Measurements from ENCODE around the gene FADS6. TPM values are rescaled to one million over a fixed set of nuclear protein-coding genes. Genes with fewer than 3 reads are reported as not detected.
A peak's percentile ranks its signal among the peaks of the same experiment; 100 is the strongest.

The FADS6 gene
- total and polyA plus RNA-seq, 2 of the 13 experiments (the other 11 are each of a cell fraction or from before 2014, with no cell fraction given): 0.11 TPM

DNA sequence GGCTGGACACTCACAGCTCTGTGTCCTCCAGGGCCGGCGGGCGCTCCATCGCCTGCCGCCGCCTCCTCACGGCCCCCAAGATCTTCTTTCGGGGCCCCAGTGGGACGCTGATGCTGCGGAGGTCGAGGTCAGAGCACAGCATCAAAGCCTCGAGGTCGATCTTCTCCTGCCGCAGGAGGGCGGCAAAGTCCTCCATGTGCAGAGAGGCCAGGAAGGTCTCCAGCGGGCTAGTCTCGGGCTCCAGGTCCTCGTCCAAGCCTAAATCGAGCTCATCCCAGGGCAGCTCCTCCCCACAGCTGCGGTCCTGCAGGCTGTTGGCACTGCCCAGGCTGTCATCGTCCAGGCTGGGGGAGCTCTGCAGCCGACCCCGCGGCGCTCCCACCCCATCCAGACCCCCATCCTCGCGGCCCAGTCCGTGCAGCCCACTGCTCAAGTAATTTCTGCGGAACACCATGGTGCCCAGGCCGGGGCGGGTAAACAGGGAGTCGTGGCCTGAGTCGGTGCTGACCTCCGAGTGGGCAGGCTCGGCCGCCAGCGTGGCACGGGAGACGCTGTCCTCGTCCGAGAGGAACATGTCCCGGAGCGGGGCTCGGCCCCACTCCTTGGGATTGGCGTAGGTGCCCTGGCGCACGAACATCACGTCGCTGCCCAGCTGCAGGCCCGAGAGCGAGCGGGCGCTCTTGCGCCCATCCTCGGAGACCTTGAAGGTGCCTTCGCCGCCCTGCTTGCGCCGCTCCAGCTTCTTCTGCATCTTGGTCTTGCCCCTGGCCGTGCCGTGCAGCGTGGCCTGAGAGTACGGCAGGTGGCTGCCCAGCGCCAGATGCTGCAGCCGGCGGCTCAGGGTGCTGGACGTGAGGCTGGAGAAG lies 26.2 kb upstream of the FADS6 start (continued):
- TF ChIP-seq ZBTB14 (CRISPR knock-in tag; IDR thresholded peaks at IDR 0.05) (no peak), KAT2B (IDR thresholded peaks at IDR 0.05; ENCODE audit: borderline replicate concordance, low read depth, low read length) (no peak), ZC3H13 (CRISPR knock-in tag; IDR thresholded peaks at IDR 0.05) (no peak), EED (CRISPR knock-in tag; IDR thresholded peaks at IDR 0.05) (no peak), THAP11 (CRISPR knock-in tag; IDR thresholded peaks at IDR 0.05) (no peak), NAIF1 (CRISPR knock-in tag; IDR thresholded peaks at IDR 0.05; ENCODE audit: borderline replicate concordance) (no peak), GMEB1 (CRISPR knock-in tag; IDR thresholded peaks at IDR 0.05; ENCODE audit: borderline replicate concordance) (no peak), TCF7L2 (IDR thresholded peaks at IDR 0.05; ENCODE audit: low read depth, low read length) (no peak), ZSCAN29 (CRISPR knock-in tag; conservative IDR thresholded peaks at IDR 0.05) (no peak), ATF7-NPFF (CRISPR knock-in tag; IDR thresholded peaks at IDR 0.05; ENCODE audit: low read depth) (no peak), NFATC3 (CRISPR knock-in tag; IDR thresholded peaks at IDR 0.05) (no peak), SRSF1 (optimal IDR thresholded peaks at IDR 0.05; ENCODE audit: low read depth, low read length) (no peak), ZNF362 (CRISPR knock-in tag; IDR thresholded peaks at IDR 0.05; ENCODE audit: borderline replicate concordance) (no peak), AHR (CRISPR knock-in tag; IDR thresholded peaks at IDR 0.05) (no peak), NFKB2 (CRISPR knock-in tag; IDR thresholded peaks at IDR 0.05; ENCODE audit: borderline replicate concordance) (0 out of 2 replicates have a peak, but pooled peaks have one; percentile 61), HDAC6 (IDR thresholded peaks at IDR 0.05; ENCODE audit: low read depth, low read length) (no peak), ZBTB8A (CRISPR knock-in tag; IDR thresholded peaks at IDR 0.05; ENCODE audit: borderline replicate concordance, low read depth) (no peak), ZNF512 (CRISPR knock-in tag; IDR thresholded peaks at IDR 0.05) (no peak), FOSL2 (CRISPR knock-in tag; IDR thresholded peaks at IDR 0.05) (no peak)
- TF ChIP-seq, protein P1, sequence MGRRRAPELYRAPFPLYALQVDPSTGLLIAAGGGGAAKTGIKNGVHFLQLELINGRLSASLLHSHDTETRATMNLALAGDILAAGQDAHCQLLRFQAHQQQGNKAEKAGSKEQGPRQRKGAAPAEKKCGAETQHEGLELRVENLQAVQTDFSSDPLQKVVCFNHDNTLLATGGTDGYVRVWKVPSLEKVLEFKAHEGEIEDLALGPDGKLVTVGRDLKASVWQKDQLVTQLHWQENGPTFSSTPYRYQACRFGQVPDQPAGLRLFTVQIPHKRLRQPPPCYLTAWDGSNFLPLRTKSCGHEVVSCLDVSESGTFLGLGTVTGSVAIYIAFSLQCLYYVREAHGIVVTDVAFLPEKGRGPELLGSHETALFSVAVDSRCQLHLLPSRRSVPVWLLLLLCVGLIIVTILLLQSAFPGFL (CRISPR knock-in tag; IDR thresholded peaks at IDR 0.05): no peak
- TF ChIP-seq, protein P2, sequence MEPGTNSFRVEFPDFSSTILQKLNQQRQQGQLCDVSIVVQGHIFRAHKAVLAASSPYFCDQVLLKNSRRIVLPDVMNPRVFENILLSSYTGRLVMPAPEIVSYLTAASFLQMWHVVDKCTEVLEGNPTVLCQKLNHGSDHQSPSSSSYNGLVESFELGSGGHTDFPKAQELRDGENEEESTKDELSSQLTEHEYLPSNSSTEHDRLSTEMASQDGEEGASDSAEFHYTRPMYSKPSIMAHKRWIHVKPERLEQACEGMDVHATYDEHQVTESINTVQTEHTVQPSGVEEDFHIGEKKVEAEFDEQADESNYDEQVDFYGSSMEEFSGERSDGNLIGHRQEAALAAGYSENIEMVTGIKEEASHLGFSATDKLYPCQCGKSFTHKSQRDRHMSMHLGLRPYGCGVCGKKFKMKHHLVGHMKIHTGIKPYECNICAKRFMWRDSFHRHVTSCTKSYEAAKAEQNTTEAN (CRISPR knock-in tag; conservative IDR thresholded peaks at IDR 0.05): no peak
